Mucosa of stomach (tissue), 1 donor: ENCODE measurements around the gene EDEM3.

Experiments
- H3K27me3 ChIP-seq: one replicate; pipeline ENCODE4 v1.7.0; 2013; ENCODE audit warnings: mild to moderate bottlenecking, low read length; ENCODE audit not compliant: control insufficient read depth, insufficient read depth
- H3K36me3 ChIP-seq: one replicate; pipeline ENCODE4 v1.7.0; 2013; ENCODE audit warnings: low read length; ENCODE audit not compliant: control insufficient read depth, insufficient read depth
- H3K4me1 ChIP-seq: one replicate; pipeline ENCODE4 v1.7.0; 2013; ENCODE audit warnings: mild to moderate bottlenecking, low read length; ENCODE audit not compliant: control insufficient read depth, insufficient read depth
- H3K4me3 ChIP-seq: one replicate; pipeline ENCODE4 v1.7.0; 2013; ENCODE audit warnings: low read length
- H3K9ac ChIP-seq: one replicate; pipeline ENCODE4 v1.7.0; 2013; ENCODE audit warnings: mild to moderate bottlenecking, low read length, moderate library complexity
- H3K9me3 ChIP-seq: one replicate; pipeline ENCODE4 v1.7.0; 2013; ENCODE audit warnings: mild to moderate bottlenecking, low read length, moderate library complexity; ENCODE audit not compliant: control insufficient read depth
- donor health status: Pancreatic carcinoma.

EDEM3 gene

DNA sequence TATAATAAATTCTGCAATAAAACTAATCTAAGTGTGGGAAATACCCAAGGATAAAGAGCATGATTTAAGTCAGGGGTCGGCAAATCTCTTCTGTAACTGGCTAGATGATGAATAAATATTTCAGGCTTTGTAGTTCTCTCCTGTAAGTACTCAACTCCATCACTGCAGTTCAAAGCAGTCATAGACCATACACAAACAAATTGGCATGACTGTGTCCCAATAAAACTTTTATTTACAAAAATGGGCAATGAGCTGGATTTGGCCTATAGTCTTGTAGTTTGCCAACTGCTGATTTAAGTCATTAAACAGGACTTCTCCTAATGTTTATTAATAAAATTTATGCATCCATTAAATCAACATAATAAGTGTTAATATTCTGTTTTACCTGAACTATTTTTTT, 49.4 kb downstream of the EDEM3 start:
- Histone ChIP-seq H3K27me3 (no peaks in the 10 kb centered on the region), H3K9ac (no peak overlapping the region), H3K4me3 (no peak overlapping the region), H3K36me3 (peaks cover 12% of the 10 kb centered on the region), H3K4me1 (no peaks in the 10 kb centered on the region), H3K9me3 (no peaks in the 10 kb centered on the region)

DNA sequence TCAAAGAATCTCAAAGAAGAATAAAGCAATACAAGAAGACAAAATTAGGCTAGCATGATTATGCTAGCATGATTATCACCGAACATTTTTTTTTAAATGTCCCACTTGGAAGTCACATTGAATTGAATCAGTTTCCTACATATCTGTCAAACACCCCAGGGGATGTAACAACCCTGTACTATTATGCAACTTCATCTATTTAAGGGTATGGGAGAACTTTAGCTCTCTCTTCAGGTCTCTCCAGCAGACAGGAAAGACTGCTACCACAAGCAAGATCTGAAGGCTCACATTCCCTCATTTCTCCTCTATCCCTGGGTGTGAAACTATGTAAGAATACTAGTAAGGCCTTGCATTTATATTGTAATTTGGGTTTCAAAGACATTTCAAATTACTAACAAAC, 52.8 kb downstream of the EDEM3 start:
- no peaks in the 10 kb centered on the region for H3K4me1 ChIP-seq
- H3K4me3 ChIP-seq, result no peak overlapping the region
- H3K36me3 ChIP-seq, result peaks cover 4% of the 10 kb centered on the region
- H3K27me3 ChIP-seq, result no peaks in the 10 kb centered on the region
- H3K9ac ChIP-seq, result no peak overlapping the region
- H3K9me3 ChIP-seq, result no peaks in the 10 kb centered on the region

DNA sequence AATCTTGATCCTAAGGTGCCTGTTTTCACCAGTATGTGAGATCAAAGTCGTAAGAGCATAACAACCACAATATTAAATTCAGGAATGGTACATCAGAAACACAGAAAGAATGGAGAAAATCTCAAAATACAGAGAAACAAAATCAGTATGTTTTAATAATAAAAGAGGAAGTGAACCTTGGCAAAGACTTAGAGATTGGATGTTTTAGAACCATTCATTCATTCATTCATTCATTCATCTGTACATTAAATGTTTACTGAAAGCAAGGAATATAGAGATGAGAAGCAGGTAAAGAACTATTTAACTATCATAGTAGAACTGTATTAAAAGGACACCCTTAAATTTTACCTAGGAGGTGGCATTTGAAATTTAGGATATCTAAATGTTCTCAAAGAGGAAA, 55.7 kb downstream of the EDEM3 start:
- Histone ChIP-seq H3K4me1 (no peaks in the 10 kb centered on the region), H3K4me3 (no peak overlapping the region), H3K9me3 (no peaks in the 10 kb centered on the region), H3K9ac (no peak overlapping the region), H3K27me3 (no peaks in the 10 kb centered on the region), H3K36me3 (peaks cover 7% of the 10 kb centered on the region)

DNA sequence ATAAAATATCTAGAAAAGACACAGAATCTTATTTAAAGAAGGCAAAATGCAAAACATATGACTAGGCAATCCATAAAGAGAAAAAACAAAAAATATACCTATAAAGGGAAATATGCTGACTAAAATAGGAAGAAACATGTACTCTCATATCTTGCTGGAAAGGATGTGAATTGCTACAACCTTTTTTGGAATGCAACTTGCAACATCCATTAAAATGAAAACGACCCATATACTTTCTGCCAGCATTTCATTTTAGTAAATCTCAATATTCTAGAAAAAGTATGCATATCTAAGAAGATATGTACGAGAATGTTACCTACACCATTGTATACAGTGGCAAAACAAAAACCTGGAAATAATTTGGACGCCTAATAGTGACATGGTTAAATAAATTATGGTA, 56.6 kb downstream of the EDEM3 start:
- H3K36me3 ChIP-seq, result peaks cover 3% of the 10 kb centered on the region
- no peaks in the 10 kb centered on the region for H3K4me1 ChIP-seq
- no peak overlapping the region for H3K4me3 ChIP-seq
- no peaks in the 10 kb centered on the region for H3K9me3 ChIP-seq
- no peak overlapping the region for H3K9ac ChIP-seq
- no peaks in the 10 kb centered on the region for H3K27me3 ChIP-seq

DNA sequence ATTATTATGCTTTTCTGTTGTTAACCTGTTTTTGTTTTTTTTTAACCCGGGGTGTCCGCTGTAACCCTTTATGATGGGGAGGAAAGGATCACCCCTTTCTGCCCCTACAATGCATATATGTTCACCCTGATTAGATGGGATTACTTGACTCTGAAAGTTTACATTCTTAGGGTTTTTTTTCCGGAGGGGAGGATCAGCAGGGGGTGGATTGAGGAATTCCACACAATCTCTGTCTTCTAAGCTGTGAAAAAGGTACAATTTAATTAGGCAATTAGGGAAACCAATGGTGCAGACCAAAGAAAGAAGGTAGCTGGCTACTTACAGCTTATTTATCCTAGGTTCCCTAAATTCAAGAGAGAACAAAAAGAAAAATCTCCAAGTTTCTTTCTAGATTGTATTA, 58.3 kb downstream of the EDEM3 start:
- Histone ChIP-seq H3K4me1 (no peaks in the 10 kb centered on the region), H3K27me3 (no peaks in the 10 kb centered on the region), H3K4me3 (no peak overlapping the region), H3K9ac (no peak overlapping the region), H3K9me3 (no peaks in the 10 kb centered on the region), H3K36me3 (peaks cover 3% of the 10 kb centered on the region)

DNA sequence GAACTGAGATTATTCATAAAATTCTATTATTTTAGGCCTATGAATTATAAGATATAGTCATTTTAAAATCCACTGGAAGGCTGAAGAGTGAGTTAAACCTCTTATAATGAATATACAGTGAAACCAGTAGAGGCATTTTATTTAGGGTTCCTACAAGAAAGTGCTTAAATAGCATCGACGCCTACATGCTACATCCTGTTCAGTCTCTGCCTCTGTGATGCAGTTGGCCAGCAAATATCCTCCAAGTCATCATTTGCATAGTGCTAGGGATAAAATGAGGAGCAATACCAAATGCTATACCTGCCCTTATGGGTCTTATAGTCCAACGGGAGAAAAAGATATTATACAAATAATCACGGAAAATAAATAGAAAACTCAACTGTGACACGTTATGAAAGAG, 59.6 kb downstream of the EDEM3 start:
- Histone ChIP-seq H3K9ac (no peak overlapping the region), H3K4me3 (no peak overlapping the region), H3K4me1 (no peaks in the 10 kb centered on the region), H3K9me3 (no peaks in the 10 kb centered on the region), H3K36me3 (peaks cover 3% of the 10 kb centered on the region), H3K27me3 (no peaks in the 10 kb centered on the region)

DNA sequence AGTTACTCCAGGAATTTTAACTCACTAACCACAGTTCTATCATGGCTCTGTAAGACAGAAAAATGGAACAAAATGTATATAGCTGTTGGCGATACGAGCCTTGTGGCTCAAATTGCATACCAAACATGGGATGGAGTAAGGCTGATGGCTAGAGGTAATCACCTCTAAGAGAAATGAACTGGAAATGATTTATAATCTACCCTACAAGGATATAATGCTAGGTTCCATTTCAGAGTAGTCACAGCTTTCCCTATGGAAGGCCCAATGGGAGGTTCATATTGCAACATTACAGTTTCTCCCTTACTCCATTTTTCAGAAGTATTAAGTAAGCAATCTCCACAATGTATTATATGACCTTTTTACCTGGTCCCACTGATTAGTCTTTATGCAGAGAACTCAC, 61.6 kb downstream of the EDEM3 start:
- Histone ChIP-seq H3K27me3 (no peaks in the 10 kb centered on the region), H3K4me1 (no peaks in the 10 kb centered on the region), H3K36me3 (peaks cover 6% of the 10 kb centered on the region), H3K9me3 (no peaks in the 10 kb centered on the region), H3K9ac (no peak overlapping the region), H3K4me3 (no peak overlapping the region)

DNA sequence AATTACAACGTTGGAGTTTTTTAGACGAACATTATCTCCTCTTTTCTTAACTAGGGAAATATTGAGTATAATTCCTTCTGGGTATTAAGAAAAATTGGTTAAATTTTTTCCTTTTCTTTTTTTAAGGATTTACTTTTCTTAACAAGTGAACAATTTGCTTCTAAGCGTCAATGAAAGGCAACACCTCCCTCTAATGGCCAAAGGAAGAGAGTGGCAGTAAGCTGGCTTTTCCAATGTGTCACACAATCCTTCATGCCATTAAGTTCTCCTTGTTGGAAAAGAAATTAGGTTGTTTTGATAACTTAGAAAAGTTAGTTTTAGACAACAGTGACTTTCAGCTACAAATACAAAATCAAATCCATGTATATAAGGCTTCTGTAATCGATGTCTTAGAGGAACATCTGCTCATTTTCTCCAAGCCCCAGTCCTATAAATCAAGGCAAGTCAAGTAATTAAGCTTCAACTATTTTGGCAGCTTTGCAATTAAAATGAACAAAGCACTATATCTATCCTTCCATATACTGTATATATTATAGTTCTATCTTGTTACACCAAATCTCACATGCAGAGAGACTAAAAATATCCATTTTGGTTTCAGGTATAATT, 62.8 kb downstream of the EDEM3 start:
- H3K27me3 ChIP-seq, result no peaks in the 10 kb centered on the region
- H3K4me1 ChIP-seq, result no peaks in the 10 kb centered on the region
- peaks cover 6% of the 10 kb centered on the region for H3K36me3 ChIP-seq
- H3K4me3 ChIP-seq, result no peak overlapping the region
- H3K9ac ChIP-seq, result no peak overlapping the region
- H3K9me3 ChIP-seq, result no peaks in the 10 kb centered on the region

DNA sequence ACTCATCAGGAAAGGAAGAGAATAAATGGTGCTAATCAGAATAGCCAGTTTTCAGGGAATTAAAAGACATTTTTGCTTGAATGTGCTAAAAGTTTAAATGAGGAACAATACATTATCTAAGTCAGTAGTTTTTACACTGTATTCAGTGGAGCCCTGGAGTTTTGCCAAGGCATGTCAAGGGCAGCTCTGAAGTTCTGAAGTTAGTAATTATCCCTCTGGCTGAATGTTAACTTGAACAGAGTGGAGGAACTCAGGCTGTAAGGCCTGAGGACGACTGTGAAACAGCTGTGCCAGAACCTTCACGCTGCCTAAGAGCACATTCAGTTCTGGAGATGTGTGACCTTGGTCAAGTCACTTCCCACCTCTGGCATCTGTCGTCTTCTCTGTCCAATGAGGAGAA, 68.1 kb downstream of the EDEM3 start:
- Histone ChIP-seq H3K9me3 (no peaks in the 10 kb centered on the region), H3K36me3 (peaks cover 3% of the 10 kb centered on the region), H3K4me3 (no peak overlapping the region), H3K9ac (no peak overlapping the region), H3K4me1 (no peaks in the 10 kb centered on the region), H3K27me3 (no peaks in the 10 kb centered on the region)

DNA sequence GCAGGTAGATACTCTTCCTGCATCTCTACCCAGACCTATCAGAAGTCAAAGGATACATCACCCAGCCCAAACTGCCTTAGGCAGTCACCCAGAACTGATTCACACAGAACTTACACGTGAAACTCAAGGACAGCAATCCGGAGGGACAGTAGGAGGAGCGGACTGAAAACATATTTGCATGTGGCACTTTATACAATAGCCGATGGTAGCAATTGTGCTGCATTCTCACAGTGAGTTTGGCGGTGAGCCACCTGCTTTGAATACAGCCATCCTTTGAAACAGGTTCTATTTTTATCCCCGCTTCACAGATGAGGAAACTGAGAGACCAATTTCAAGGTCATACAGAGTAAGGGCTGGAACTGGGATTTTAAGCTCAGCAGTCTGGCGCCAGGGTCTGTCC, 69.5 kb downstream of the EDEM3 start:
- Histone ChIP-seq H3K4me1 (no peaks in the 10 kb centered on the region), H3K36me3 (peaks cover 3% of the 10 kb centered on the region), H3K9ac (no peak overlapping the region), H3K9me3 (no peaks in the 10 kb centered on the region), H3K4me3 (no peak overlapping the region), H3K27me3 (no peaks in the 10 kb centered on the region)

DNA sequence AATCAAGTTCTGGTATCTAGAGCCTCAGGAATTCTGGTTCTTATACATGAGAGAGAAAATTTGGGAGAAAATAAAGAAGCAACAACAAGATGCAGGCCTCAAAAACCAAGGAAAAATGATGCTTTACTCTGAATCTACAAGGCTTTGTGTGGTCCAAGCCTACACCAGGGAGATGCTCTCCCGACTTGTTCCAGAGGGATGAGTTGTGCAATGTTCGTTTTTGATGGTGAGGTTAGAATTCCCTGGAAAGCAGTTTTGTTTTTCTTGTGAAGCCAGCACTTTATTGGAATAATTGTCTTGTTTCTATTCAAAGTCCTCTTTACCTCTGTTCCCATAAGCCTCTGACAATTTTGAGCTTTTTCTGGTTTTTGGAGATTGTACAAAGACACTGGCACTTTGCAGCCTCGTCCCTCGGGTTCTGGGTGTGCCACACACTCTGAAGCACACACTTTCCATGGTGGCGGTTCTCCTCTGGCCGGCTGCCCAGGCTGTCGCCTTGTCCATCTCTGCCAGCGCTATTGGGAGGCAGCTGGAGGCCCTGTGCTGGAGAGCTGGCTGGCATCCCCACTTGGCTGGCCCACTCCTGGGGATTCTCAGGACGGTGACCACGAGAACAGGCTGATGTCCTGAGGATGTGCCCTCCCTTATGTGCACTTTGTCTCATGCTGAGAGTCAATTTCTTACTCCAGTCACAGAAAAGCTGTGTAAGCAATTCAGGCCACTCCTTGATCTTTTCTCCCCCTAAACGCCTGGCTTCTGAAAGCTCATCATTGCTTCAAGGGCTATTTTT, 70.2 kb downstream of the EDEM3 start:
- H3K9me3 ChIP-seq, result no peaks in the 10 kb centered on the region
- no peaks in the 10 kb centered on the region for H3K4me1 ChIP-seq
- H3K4me3 ChIP-seq, result no peak overlapping the region
- H3K27me3 ChIP-seq, result no peaks in the 10 kb centered on the region
- peaks cover 2% of the 10 kb centered on the region for H3K36me3 ChIP-seq
- no peak overlapping the region for H3K9ac ChIP-seq

DNA sequence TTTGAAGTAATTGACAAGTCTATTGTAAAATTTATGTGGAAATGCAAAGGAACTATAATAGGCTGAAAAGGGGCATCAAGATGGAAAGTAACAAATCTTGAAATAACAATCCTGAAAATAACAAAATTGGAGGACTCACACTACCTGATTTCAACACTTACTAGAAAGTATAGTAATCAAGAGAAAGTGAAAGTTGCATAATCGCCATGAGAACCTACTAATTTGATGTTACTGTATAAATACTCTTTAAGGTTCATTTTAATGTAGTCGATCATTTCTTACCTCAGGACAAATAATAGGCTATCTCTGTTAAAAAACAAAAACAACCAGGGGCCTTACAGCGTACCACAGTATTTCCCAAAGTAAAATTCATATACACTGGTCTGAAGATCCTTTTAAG, 71.7 kb downstream of the EDEM3 start:
- H3K36me3 ChIP-seq, result no peaks in the 10 kb centered on the region
- H3K4me1 ChIP-seq, result no peaks in the 10 kb centered on the region
- H3K9ac ChIP-seq, result no peak overlapping the region
- H3K27me3 ChIP-seq, result no peaks in the 10 kb centered on the region
- no peak overlapping the region for H3K4me3 ChIP-seq
- no peaks in the 10 kb centered on the region for H3K9me3 ChIP-seq
